Panc1 (cell line): ENCODE data around the gene RAD17. TPM values are rescaled to one million over a fixed set of nuclear protein-coding genes. Genes with fewer than 3 reads are reported as not detected.

ENCODE experiments used
- ATAC-seq: fragments of 200-7000 bp; cut with Tn5 transposase; 2 replicates; pipeline ENCODE4 v1.9.1; 2020; ENCODE audit warnings: mild to moderate bottlenecking, moderate library complexity
- BruUV-seq: library from RNA; stranded (reverse); fragments of 400-500 nt; replicated peaks from 2 replicates; lab custom pipeline; 2021; lab: Mats Ljungman, UMichigan
- CTCF ChIA-PET: fragments of 300-600 bp; sonication (Branson Sonifier 250); formaldehyde crosslinking; loops from one replicate; lab custom pipeline; 2022; ENCODE audit warnings: antibody characterized with exemption; lab: Charles Lee
- POLR2A ChIA-PET: fragments of 300-600 bp; sonication (Branson Sonifier 250); formaldehyde crosslinking; loops from one replicate; lab custom pipeline; 2022; ENCODE audit warnings: antibody characterized with exemption; lab: Charles Lee
- DNase-seq: peaks from one replicate; pipeline ENCODE4 v3.0.0-alpha.2; 2010; ENCODE audit warnings: low read depth, low spot score
- H3K27ac ChIP-seq: 2 replicates; pipeline ENCODE4 v1.5.1; 2011; ENCODE audit warnings: mild to moderate bottlenecking, low read length, inconsistent platforms
- H3K27me3 ChIP-seq: fragments of 200-500 bp; sonication (Bioruptor generic); 2 replicates; pipeline ENCODE4 v1.6.0; 2014; ENCODE audit warnings: low read length, inconsistent platforms; ENCODE audit not compliant: control insufficient read depth, insufficient read depth
- H3K36me3 ChIP-seq: fragments of 200-500 bp; sonication (Bioruptor generic); 2 replicates; pipeline ENCODE4 v1.5.1; 2014; ENCODE audit warnings: inconsistent platforms, mild to moderate bottlenecking, low read length, moderate library complexity; ENCODE audit not compliant: control insufficient read depth, insufficient read depth
- H3K4me1 ChIP-seq: 2 replicates; pipeline ENCODE4 v1.5.1; 2011; ENCODE audit warnings: inconsistent platforms, mild to moderate bottlenecking, low read length, moderate library complexity; ENCODE audit not compliant: control insufficient read depth, insufficient read depth
- H3K4me3 ChIP-seq, 2 experiments: 2 replicates each; pipeline ENCODE4 v1.5.1; 2011 to 2012; ENCODE audit warnings: low read depth in 2 of 2, low read length in 2 of 2, mild to moderate bottlenecking in 2 of 2, inconsistent platforms in 1 of 2, moderate library complexity in 1 of 2
- H3K9me3 ChIP-seq: fragments of 200-500 bp; sonication (Bioruptor generic); 2 replicates; pipeline ENCODE4 v1.5.1; 2014; ENCODE audit warnings: low read depth, mild to moderate bottlenecking, inconsistent platforms, low read length, moderate library complexity; ENCODE audit not compliant: control insufficient read depth, insufficient read depth
- POLR2AphosphoS5 ChIP-seq: IDR thresholded peaks from 2 replicates; pipeline ENCODE4 v1.6.1; 2012; ENCODE audit warnings: mild to moderate bottlenecking, low read depth, low read length, moderate library complexity
- SIN3A ChIP-seq: IDR thresholded peaks from 2 replicates; pipeline ENCODE4 v1.6.1; 2012; ENCODE audit warnings: low read depth, mild to moderate bottlenecking, low read length, moderate library complexity, borderline replicate concordance; ENCODE audit not compliant: insufficient read depth
- TCF7L2 ChIP-seq: IDR thresholded peaks from 2 replicates; pipeline ENCODE4 v1.6.1; 2011; ENCODE audit warnings: mild to moderate bottlenecking, low read depth, low read length, inconsistent platforms
- in situ Hi-C: cut with HindIII; loops from 2 replicates; pipeline ENCODE4 v1.10.0; 2016; ENCODE audit warnings: low sequenced_read_pairs, low pct_unique_long_range_greater_than_20kb
- intact Hi-C: fragments of 100-400 bp; cut with micrococcal nuclease; formaldehyde crosslinking; loops from one replicate; pipeline ENCODE4 v1.10.0; 2022; ENCODE audit not compliant: unreplicated experiment
- total RNA-seq: library from RNA; stranded (reverse); gene quantifications from one replicate; pipeline ENCODE4 v1.2.1, GENCODE V29; 2021; ENCODE audit not compliant: unreplicated experiment
- TF ChIP-seq, protein P1 (sequence below): fragments of 450-650 bp; IDR thresholded peaks from 2 replicates; pipeline ENCODE4 v1.5.1; 2017; ENCODE audit warnings: mild to moderate bottlenecking
- TF ChIP-seq, protein P2 (sequence below), 2 experiments: IDR thresholded peaks; 2 replicates each; pipeline ENCODE4 v1.6.1; 2011 to 2012; ENCODE audit warnings: low read depth in 2 of 2, control low read depth in 1 of 2, low read length in 1 of 2, mild to moderate bottlenecking in 1 of 2, moderate library complexity in 1 of 2; ENCODE audit not compliant: insufficient read depth in 1 of 2

The RAD17 gene
- total RNA-seq, 1 experiment from 2014 or later = 41.7 TPM

- DNase-seq (no peak), ATAC-seq (no peak)
- H3K4me3 ChIP-seq = no peak overlapping the region
- H3K27me3 ChIP-seq = no peaks in the 10 kb centered on the region
- H3K36me3 ChIP-seq = no peaks in the 10 kb centered on the region
- H3K4me1 ChIP-seq = no peaks in the 10 kb centered on the region
- intact Hi-C loops = no loop called here
- in situ Hi-C loops = no loop called here
- TF ChIP-seq, protein P1, sequence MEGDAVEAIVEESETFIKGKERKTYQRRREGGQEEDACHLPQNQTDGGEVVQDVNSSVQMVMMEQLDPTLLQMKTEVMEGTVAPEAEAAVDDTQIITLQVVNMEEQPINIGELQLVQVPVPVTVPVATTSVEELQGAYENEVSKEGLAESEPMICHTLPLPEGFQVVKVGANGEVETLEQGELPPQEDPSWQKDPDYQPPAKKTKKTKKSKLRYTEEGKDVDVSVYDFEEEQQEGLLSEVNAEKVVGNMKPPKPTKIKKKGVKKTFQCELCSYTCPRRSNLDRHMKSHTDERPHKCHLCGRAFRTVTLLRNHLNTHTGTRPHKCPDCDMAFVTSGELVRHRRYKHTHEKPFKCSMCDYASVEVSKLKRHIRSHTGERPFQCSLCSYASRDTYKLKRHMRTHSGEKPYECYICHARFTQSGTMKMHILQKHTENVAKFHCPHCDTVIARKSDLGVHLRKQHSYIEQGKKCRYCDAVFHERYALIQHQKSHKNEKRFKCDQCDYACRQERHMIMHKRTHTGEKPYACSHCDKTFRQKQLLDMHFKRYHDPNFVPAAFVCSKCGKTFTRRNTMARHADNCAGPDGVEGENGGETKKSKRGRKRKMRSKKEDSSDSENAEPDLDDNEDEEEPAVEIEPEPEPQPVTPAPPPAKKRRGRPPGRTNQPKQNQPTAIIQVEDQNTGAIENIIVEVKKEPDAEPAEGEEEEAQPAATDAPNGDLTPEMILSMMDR = no peak
- TF ChIP-seq, protein P2, sequence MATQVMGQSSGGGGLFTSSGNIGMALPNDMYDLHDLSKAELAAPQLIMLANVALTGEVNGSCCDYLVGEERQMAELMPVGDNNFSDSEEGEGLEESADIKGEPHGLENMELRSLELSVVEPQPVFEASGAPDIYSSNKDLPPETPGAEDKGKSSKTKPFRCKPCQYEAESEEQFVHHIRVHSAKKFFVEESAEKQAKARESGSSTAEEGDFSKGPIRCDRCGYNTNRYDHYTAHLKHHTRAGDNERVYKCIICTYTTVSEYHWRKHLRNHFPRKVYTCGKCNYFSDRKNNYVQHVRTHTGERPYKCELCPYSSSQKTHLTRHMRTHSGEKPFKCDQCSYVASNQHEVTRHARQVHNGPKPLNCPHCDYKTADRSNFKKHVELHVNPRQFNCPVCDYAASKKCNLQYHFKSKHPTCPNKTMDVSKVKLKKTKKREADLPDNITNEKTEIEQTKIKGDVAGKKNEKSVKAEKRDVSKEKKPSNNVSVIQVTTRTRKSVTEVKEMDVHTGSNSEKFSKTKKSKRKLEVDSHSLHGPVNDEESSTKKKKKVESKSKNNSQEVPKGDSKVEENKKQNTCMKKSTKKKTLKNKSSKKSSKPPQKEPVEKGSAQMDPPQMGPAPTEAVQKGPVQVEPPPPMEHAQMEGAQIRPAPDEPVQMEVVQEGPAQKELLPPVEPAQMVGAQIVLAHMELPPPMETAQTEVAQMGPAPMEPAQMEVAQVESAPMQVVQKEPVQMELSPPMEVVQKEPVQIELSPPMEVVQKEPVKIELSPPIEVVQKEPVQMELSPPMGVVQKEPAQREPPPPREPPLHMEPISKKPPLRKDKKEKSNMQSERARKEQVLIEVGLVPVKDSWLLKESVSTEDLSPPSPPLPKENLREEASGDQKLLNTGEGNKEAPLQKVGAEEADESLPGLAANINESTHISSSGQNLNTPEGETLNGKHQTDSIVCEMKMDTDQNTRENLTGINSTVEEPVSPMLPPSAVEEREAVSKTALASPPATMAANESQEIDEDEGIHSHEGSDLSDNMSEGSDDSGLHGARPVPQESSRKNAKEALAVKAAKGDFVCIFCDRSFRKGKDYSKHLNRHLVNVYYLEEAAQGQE (IDR thresholded peaks at IDR 0.05; ENCODE audit: insufficient read depth in 1 of 2, low read depth in 2 of 2, low read length in 1 of 2) = no peak
- TF ChIP-seq SIN3A (no peak), TCF7L2 (no peak), POLR2AphosphoS5 (no peak)
- ChIA-PET POLR2A (no interaction called here), CTCF (no interaction called here)
- H3K9me3 ChIP-seq = no peaks in the 10 kb centered on the region
- no peak overlapping the region for H3K27ac ChIP-seq
- no TSS peak for BruUV-seq
These were observed 92.6 kb downstream of the RAD17 start for GRCh38 chr5:69462170-69462569.

Other genes starting within 250 kb of the RAD17 start
- gene CCNB1, start 202.7 kb upstream of the RAD17 start, total RNA-seq = 262 TPM
- 35.6 TPM for gene CENPH, start 180.2 kb upstream of the RAD17 start, total RNA-seq
- gene CDK7, start 134.9 kb upstream of the RAD17 start, total RNA-seq = 44.4 TPM
- gene CCDC125, start 37.0 kb upstream of the RAD17 start, total RNA-seq = 10.4 TPM
- 61.3 TPM for gene AK6, start 298 bp upstream of the RAD17 start, total RNA-seq
- 142 TPM for gene TAF9, start 298 bp upstream of the RAD17 start, total RNA-seq
- 17.3 TPM for gene MARVELD2, start 45.3 kb downstream of the RAD17 start, total RNA-seq
- 102 TPM for gene OCLN, start 123.0 kb downstream of the RAD17 start, total RNA-seq
- gene GTF2H2C, start 190.4 kb downstream of the RAD17 start, total RNA-seq = 46.3 TPM